ENCODE data around the gene CNNM3.

GRCh38 chr2:96883306-96883705, 67.2 kb downstream of the CNNM3 start:
- TF ChIP-seq CTCF (IDR thresholded peaks at IDR 0.05): no peak
- TF ChIP-seq POLR2AphosphoS5 (IDR thresholded peaks at IDR 0.05): no peak
- TF ChIP-seq POLR2A (IDR thresholded peaks at IDR 0.05): no peak

All from suprapubic skin (tissue), 4 donors.